Vagina (tissue), 2 donors: ENCODE results near the gene MRPL12. TPM values are rescaled to one million over a fixed set of nuclear protein-coding genes. Genes with fewer than 3 reads are reported as not detected.

Experiments
- DNase-seq, 2 donors: peaks; one replicate each; pipeline ENCODE4 v3.0.0-alpha.2; 2017; ENCODE audit errors: extremely low spot score in 2 of 2
- H3K27ac ChIP-seq: fragments of 200-600 bp; sonication (generic); one replicate; pipeline ENCODE4 v1.5.1; 2019
- H3K27me3 ChIP-seq: fragments of 200-600 bp; sonication (generic); one replicate; pipeline ENCODE4 v1.5.1; 2019
- H3K36me3 ChIP-seq, 2 donors: fragments of 200-600 bp; sonication (generic); one replicate each; pipeline ENCODE4 v1.5.1; 2017 to 2019
- H3K4me1 ChIP-seq: fragments of 200-600 bp; sonication (generic); one replicate; pipeline ENCODE4 v1.5.1; 2019
- H3K4me3 ChIP-seq, 2 donors: fragments of 200-600 bp; sonication (generic); 1 replicate in 1 of 2; 2 replicates in 1 of 2; pipeline ENCODE4 v1.5.1; 2016 to 2019
- H3K9me3 ChIP-seq: fragments of 200-600 bp; sonication (generic); one replicate; pipeline ENCODE4 v1.5.1; 2019
- POLR2A ChIP-seq, 2 donors: fragments of 450-650 bp; IDR thresholded peaks; one replicate each; pipeline ENCODE4 v1.6.1; 2017; ENCODE audit warnings: antibody characterized with exemption in 2 of 2, mild to moderate bottlenecking in 2 of 2, moderate library complexity in 2 of 2
- POLR2AphosphoS5 ChIP-seq, 2 donors: sonication (generic); formaldehyde crosslinking; IDR thresholded peaks; one replicate each; pipeline ENCODE4 v1.9.0; 2017; ENCODE audit warnings: antibody characterized with exemption in 2 of 2, mild to moderate bottlenecking in 2 of 2, low read depth in 1 of 2; ENCODE audit not compliant: insufficient read depth in 1 of 2
- intact Hi-C: fragments of 100-400 bp; cut with DNase I; formaldehyde crosslinking; loops from one replicate; pipeline ENCODE4 v1.15.1; 2023
- total RNA-seq: library from RNA; depleted of rRNA; stranded (reverse); fragments of >200 nt; gene quantifications from one replicate; pipeline ENCODE4 v1.2.3, GENCODE V29; 2016
- TF ChIP-seq, protein P1 (sequence below), 3 experiments: fragments of 450-650 bp in 2 of 3; fragments of 200-600 bp in 1 of 3; sonication (generic) in 1 of 3; IDR thresholded peaks; one replicate each; pipeline ENCODE4 v1.5.1; 2017 to 2019; ENCODE audit warnings: antibody characterized with exemption in 3 of 3, mild to moderate bottlenecking in 2 of 3, moderate library complexity in 2 of 3

The MRPL12 gene
- total RNA-seq, 1 donor from 2014 or later, result 77.3 TPM

DNA sequence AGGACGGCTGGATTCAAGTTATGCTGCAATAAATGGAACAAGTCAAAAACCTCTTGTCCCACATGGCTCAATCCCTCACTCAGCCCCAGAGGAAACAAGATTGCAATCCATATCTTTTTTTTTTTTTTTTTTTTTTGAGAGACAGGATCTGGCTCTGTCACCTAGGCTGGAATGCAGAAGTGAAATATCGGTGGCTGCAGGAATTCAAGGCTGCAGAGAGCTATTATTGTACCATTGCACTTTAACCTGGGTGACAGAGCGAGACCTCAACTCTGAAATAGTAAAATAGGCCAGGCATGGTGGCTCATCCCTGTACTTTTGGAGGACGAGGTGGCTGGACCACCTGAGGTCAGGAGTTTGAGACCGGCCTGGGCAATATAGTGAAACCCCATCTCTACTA, 44.1 kb upstream of the MRPL12 start:
- intact Hi-C loops, result no loop called here

DNA sequence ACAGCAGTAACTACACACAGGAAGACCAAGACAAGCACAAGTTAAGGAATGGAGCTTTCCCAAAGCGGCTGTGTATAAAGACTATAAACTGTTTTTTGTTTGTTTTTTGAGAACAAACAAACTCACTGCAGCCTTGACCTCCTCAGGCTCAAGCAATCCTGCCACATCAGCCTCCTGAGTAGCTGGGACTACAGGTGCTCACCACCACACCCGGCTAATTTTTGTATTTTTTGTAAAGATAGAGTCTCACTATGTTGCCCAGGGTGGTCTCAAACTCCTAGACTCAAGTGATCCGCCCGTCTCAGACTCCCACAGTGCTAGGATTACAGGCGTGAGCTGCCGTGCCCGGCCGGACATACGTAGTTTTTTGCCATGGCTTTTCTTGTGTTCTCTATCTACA, 42.7 kb upstream of the MRPL12 start:
- H3K4me1 ChIP-seq, result peaks cover 10% of the 10 kb centered on the region
- H3K9me3 ChIP-seq, result no peaks in the 10 kb centered on the region
- H3K27ac ChIP-seq, result peak overlapping the region; percentile 4
- H3K27me3 ChIP-seq, result no peaks in the 10 kb centered on the region
- no peak for DNase-seq
- intact Hi-C loops, result no loop called here
- H3K36me3 ChIP-seq, result no peaks in the 10 kb centered on the region
- TF ChIP-seq POLR2A (IDR thresholded peaks at IDR 0.05), result no peak
- TF ChIP-seq, protein P1, sequence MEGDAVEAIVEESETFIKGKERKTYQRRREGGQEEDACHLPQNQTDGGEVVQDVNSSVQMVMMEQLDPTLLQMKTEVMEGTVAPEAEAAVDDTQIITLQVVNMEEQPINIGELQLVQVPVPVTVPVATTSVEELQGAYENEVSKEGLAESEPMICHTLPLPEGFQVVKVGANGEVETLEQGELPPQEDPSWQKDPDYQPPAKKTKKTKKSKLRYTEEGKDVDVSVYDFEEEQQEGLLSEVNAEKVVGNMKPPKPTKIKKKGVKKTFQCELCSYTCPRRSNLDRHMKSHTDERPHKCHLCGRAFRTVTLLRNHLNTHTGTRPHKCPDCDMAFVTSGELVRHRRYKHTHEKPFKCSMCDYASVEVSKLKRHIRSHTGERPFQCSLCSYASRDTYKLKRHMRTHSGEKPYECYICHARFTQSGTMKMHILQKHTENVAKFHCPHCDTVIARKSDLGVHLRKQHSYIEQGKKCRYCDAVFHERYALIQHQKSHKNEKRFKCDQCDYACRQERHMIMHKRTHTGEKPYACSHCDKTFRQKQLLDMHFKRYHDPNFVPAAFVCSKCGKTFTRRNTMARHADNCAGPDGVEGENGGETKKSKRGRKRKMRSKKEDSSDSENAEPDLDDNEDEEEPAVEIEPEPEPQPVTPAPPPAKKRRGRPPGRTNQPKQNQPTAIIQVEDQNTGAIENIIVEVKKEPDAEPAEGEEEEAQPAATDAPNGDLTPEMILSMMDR (IDR thresholded peaks at IDR 0.05), result no peak
- TF ChIP-seq POLR2AphosphoS5 (IDR thresholded peaks at IDR 0.05; ENCODE audit: insufficient read depth in 1 of 2, low read depth in 1 of 2), result no peak
- H3K4me3 ChIP-seq, result no peak overlapping the region

More for the DNA sequence above, 44.1 kb upstream of the MRPL12 start:
- no peak overlapping the region for H3K4me3 ChIP-seq
- H3K36me3 ChIP-seq, result no peaks in the 10 kb centered on the region
- DNase-seq, result no peak
- H3K9me3 ChIP-seq, result no peaks in the 10 kb centered on the region
- no peak for TF ChIP-seq POLR2A (IDR thresholded peaks at IDR 0.05)
- no peak for TF ChIP-seq POLR2AphosphoS5 (IDR thresholded peaks at IDR 0.05; ENCODE audit: insufficient read depth in 1 of 2, low read depth in 1 of 2)
- TF ChIP-seq, protein P1 (IDR thresholded peaks at IDR 0.05), result no peak
- H3K4me1 ChIP-seq, result no peaks in the 10 kb centered on the region
- no peak overlapping the region for H3K27ac ChIP-seq
- no peaks in the 10 kb centered on the region for H3K27me3 ChIP-seq

DNA sequence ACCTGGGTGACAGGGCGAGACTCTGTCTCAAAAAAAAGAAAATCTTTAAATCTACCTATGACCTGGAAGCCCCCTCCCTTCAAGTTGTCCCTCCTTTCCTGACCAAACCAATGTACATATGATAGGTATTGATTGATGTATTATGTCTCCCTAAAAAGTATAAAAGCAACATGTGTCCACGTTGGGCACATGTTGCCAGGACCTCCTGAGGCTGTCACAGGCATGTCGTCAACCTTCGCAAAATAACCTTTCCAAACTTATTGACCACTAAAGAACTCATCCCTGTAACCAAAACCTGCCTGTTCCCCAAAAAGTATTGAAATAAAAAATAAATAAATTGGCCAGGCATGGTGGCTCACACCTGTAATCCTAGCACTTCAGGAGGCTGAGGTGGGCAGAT, 41.2 kb upstream of the MRPL12 start:
- no peak for TF ChIP-seq POLR2AphosphoS5 (IDR thresholded peaks at IDR 0.05; ENCODE audit: insufficient read depth in 1 of 2, low read depth in 1 of 2)
- H3K4me1 ChIP-seq, result peaks cover 16% of the 10 kb centered on the region
- H3K9me3 ChIP-seq, result no peaks in the 10 kb centered on the region
- no peaks in the 10 kb centered on the region for H3K36me3 ChIP-seq
- H3K27me3 ChIP-seq, result no peaks in the 10 kb centered on the region
- DNase-seq, result no peak
- no peak overlapping the region for H3K27ac ChIP-seq
- no peak overlapping the region for H3K4me3 ChIP-seq
- intact Hi-C loops, result no loop called here

DNA sequence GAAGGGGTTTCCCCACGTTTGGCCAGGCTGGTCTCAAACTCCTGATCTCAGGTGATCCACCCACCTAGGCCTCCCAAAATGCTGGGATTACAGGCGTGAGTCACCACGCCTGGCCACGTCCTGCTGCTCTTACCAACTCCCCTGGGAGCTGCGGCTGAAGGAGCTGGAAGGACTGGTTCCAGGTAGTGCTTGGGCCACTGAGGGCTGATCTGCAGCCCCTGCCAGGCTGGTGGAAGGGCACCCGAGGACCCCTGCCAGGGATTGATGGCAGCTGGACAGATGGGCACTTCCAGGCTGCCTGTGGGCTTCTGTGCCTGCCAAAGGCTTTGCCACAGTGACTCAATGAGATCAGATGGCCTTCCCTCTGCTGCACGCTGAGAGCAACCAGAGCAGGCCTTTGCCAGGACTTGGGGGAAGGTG, 39.1 kb upstream of the MRPL12 start:
- Histone ChIP-seq H3K27ac (no peak overlapping the region), H3K36me3 (peaks cover 0 to 2% of the 10 kb centered on the region in 2 donors), H3K4me3 (no peak overlapping the region), H3K9me3 (no peaks in the 10 kb centered on the region), H3K27me3 (no peaks in the 10 kb centered on the region), H3K4me1 (peaks cover 29% of the 10 kb centered on the region)
- intact Hi-C loops, result no loop called here
- no peak for DNase-seq
- TF ChIP-seq, protein P1 (IDR thresholded peaks at IDR 0.05), result no peak
- TF ChIP-seq POLR2AphosphoS5 (IDR thresholded peaks at IDR 0.05; ENCODE audit: insufficient read depth in 1 of 2, low read depth in 1 of 2) (no peak), POLR2A (IDR thresholded peaks at IDR 0.05) (no peak)

DNA sequence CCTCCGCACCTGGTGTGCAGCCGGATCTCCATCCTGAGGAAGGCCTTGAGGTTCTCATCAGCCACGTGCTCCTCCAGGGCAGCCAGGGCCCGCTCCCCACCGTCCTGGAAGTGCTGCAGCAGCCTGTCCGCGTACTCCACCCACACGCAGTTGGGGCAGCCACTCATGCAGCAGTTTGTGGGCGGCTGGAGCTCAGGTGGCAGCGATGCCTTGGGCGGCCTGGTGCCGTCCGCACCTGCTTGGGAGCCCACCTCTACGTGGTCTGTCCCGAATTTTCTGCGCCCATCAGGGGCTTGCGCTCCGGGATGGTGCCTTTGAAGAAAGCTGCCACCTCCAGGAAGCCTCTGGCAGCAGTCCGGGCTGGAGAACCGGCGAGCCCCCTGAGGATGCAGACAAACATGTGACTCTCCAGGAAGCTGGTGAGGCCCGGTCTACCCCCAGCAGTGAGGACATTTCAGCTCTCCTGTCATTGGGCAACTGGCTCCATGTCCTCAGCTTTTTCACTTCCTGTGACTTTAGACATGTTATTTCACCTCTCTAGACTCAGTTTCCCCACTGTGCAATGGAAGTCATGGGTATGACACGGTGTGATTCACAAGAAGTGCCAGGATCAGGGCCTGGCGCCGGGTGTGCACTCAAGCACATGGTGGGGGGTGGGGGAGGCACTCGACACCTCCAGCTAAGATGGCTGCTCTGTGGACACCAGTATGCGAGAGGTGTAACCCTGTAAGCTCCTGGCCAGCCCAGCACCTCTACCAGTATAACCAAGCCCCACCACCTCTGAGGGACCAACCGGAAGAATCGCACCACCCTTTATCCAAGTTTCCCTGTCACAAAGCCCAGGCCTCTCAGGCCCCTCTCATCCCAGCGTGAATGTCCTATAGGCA, 37.7 kb upstream of the MRPL12 start:
- H3K36me3 ChIP-seq, result peaks cover 0 to 16% of the 10 kb centered on the region in 2 donors
- intact Hi-C loops, result no loop called here
- H3K4me1 ChIP-seq, result peaks cover 29% of the 10 kb centered on the region
- no peaks in the 10 kb centered on the region for H3K27me3 ChIP-seq
- peak overlapping the region; percentile 99 for H3K4me3 ChIP-seq
- peak overlapping the region; percentile 80 for H3K27ac ChIP-seq
- H3K9me3 ChIP-seq, result no peaks in the 10 kb centered on the region
- DNase-seq, result no peak
- TF ChIP-seq, protein P1 (IDR thresholded peaks at IDR 0.05), result no peak
- no peak for TF ChIP-seq POLR2A (IDR thresholded peaks at IDR 0.05)
- TF ChIP-seq POLR2AphosphoS5 (IDR thresholded peaks at IDR 0.05; ENCODE audit: insufficient read depth in 1 of 2, low read depth in 1 of 2), result no peak
